ENCODE data around the gene G2E3.
"Not testable (repeated sequence)": the region's sequence is repeated elsewhere in the genome, so short reads cannot be mapped to it uniquely, and the experiment has no call there.

Gene G2E3

GRCh38 chr14:30607156-30607780 lies 48.3 kb downstream of the G2E3 start:
- peak; percentile 85 for FAIRE-seq

GRCh38 chr14:30608533-30609006 lies 49.6 kb downstream of the G2E3 start:
- peak; percentile 85 for FAIRE-seq

- no peak for FAIRE-seq
Measured at GRCh38 chr14:30610787-30611343, 51.9 kb downstream of the G2E3 start.

- peak; percentile 27 for FAIRE-seq
Measured at GRCh38 chr14:30614155-30614554, 55.2 kb downstream of the G2E3 start.

- no peak for FAIRE-seq
Measured at GRCh38 chr14:30620178-30620577, 61.2 kb downstream of the G2E3 start.

GRCh38 chr14:30621354-30621939 lies 62.5 kb downstream of the G2E3 start:
- FAIRE-seq = no peak

GRCh38 chr14:30621940-30622830 lies 63.2 kb downstream of the G2E3 start, which contains the start of gene SCFD1:
SCFD1 (plus strand) TSS chr14:30622319; CDS start chr14:30622339, 20 bp downstream.
- FAIRE-seq = peak; percentile 58

GRCh38 chr14:30623412-30624131 lies 64.6 kb downstream of the G2E3 start:
- no peak for FAIRE-seq

GRCh38 chr14:30624132-30624423 lies 65.1 kb downstream of the G2E3 start:
- FAIRE-seq = no peak

- FAIRE-seq = no peak
Measured at GRCh38 chr14:30625533-30625932, 66.6 kb downstream of the G2E3 start.

GRCh38 chr14:30629432-30629831 lies 70.5 kb downstream of the G2E3 start:
- FAIRE-seq = not testable (repeated sequence)

GRCh38 chr14:30630248-30630647 lies 71.3 kb downstream of the G2E3 start:
- FAIRE-seq = peak; percentile 70

- no peak for FAIRE-seq
Measured at GRCh38 chr14:30632730-30633129, 73.8 kb downstream of the G2E3 start.

- FAIRE-seq = no peak
Measured at GRCh38 chr14:30638926-30639325, 80.0 kb downstream of the G2E3 start.

- FAIRE-seq = no peak
Measured at GRCh38 chr14:30641207-30641606, 82.2 kb downstream of the G2E3 start.

- FAIRE-seq = not testable (repeated sequence)
Measured at GRCh38 chr14:30644462-30644861, 85.5 kb downstream of the G2E3 start.

GRCh38 chr14:30645600-30645999 lies 86.6 kb downstream of the G2E3 start:
- FAIRE-seq = no peak

GRCh38 chr14:30648471-30648870 lies 89.5 kb downstream of the G2E3 start:
- no peak for FAIRE-seq

GRCh38 chr14:30651937-30652336 lies 93.0 kb downstream of the G2E3 start:
- no peak for FAIRE-seq

GRCh38 chr14:30655124-30655523 lies 96.2 kb downstream of the G2E3 start:
- no peak for FAIRE-seq

GRCh38 chr14:30655658-30656057 lies 96.7 kb downstream of the G2E3 start:
- no peak for FAIRE-seq

GRCh38 chr14:30656190-30656632 lies 97.3 kb downstream of the G2E3 start:
- FAIRE-seq = peak; percentile 41

- FAIRE-seq = no peak
Measured at GRCh38 chr14:30657050-30657449, 98.1 kb downstream of the G2E3 start.

Data from islet of Langerhans (tissue), 1 donor.